Anterior cingulate cortex (tissue), 58 donors: ENCODE data around the gene TMEM203.
A peak's percentile ranks its signal among the peaks of the same experiment; 100 is the strongest.

Experiments used
- DNase-seq, 58 donors: peaks; one replicate each; lab custom pipeline; 2025; lab: John Stamatoyannopoulos, UW

TMEM203 gene

GRCh38 chr9:137231372-137232039 lies 26.1 kb upstream of the TMEM203 start:
- DNase-seq, result no peak

- no peak for DNase-seq
Measured at GRCh38 chr9:137230705-137231371, 25.4 kb upstream of the TMEM203 start, which contains the start of gene SLC34A3. Gene SLC34A3 (plus strand): TSS chr9:137230901. CDS start chr9:137231703, 802 bp downstream.

- no peak for DNase-seq
Measured at GRCh38 chr9:137229903-137230704, 24.7 kb upstream of the TMEM203 start.

GRCh38 chr9:137228968-137229896 lies 23.8 kb upstream of the TMEM203 start:
- no peak for DNase-seq

- DNase-seq, result no peak
Measured at GRCh38 chr9:137228506-137228967, 23.1 kb upstream of the TMEM203 start.

GRCh38 chr9:137227853-137228505 lies 22.5 kb upstream of the TMEM203 start:
- no peak for DNase-seq

- peak in 50 of 58 donors; percentile 11 to 70 (median 42) for DNase-seq
Measured at GRCh38 chr9:137227054-137227852, 21.8 kb upstream of the TMEM203 start, which contains the start of gene RNF224. Gene RNF224 (plus strand): TSS chr9:137227502. CDS start chr9:137228336, 834 bp downstream.

- no peak for DNase-seq
Measured at GRCh38 chr9:137226338-137227053, 21.0 kb upstream of the TMEM203 start.

GRCh38 chr9:137225699-137226331 lies 20.4 kb upstream of the TMEM203 start:
- DNase-seq, result no peak

- no peak for DNase-seq
Measured at GRCh38 chr9:137224830-137225694, 19.6 kb upstream of the TMEM203 start, which contains the start of gene CYSRT1. Gene CYSRT1 (plus strand): TSS chr9:137225174. CDS start chr9:137225622, 448 bp downstream.

- DNase-seq, result peak; percentile 80 to 99 (median 97)
Measured at GRCh38 chr9:137223078-137223970, 17.9 kb upstream of the TMEM203 start.

GRCh38 chr9:137222190-137223077 lies 17.0 kb upstream of the TMEM203 start, which contains the start of gene RNF208:
Gene RNF208 (minus strand): TSS chr9:137222240. CDS start chr9:137221212, 1,028 bp downstream.
- DNase-seq, result peak in 10 of 58 donors; percentile 15 to 71 (median 42)

- no peak for DNase-seq
Measured at GRCh38 chr9:137221506-137222111, 16.2 kb upstream of the TMEM203 start.
